Keratinocyte (primary cell): ENCODE results near the gene GPR26. TPM values are rescaled to one million over a fixed set of nuclear protein-coding genes. Genes with fewer than 3 reads are reported as not detected.

Experiments used
- DNase-seq: peaks from one replicate; pipeline ENCODE4 v3.0.0-alpha.2; 2011; ENCODE audit warnings: low read depth, missing footprints, low spot score
- FAIRE-seq: peaks from 2 replicates; lab custom pipeline; 2011; peaks lifted over from hg19 to GRCh38; lab: Jason Lieb, UNC
- H2AFZ ChIP-seq: 2 replicates; pipeline ENCODE4 v1.6.0; 2012; ENCODE audit warnings: low read length, control low read depth, inconsistent platforms; ENCODE audit not compliant: control insufficient read depth
- H3K27ac ChIP-seq: 2 replicates; pipeline ENCODE4 v1.5.1; 2011; ENCODE audit warnings: low read length; ENCODE audit not compliant: control insufficient read depth, insufficient read depth
- H3K27me3 ChIP-seq: 3 replicates; pipeline ENCODE4 v1.6.0; 2011; ENCODE audit warnings: low read length; ENCODE audit not compliant: control insufficient read depth, insufficient read depth; ENCODE audit errors: extremely low read depth
- H3K36me3 ChIP-seq, 2 experiments: 2 replicates in 1 of 2; 3 replicates in 1 of 2; pipeline ENCODE4 v1.5.1; 2011; ENCODE audit warnings: low read length in 2 of 2, mild to moderate bottlenecking in 1 of 2; ENCODE audit not compliant: control insufficient read depth in 2 of 2, insufficient read depth in 2 of 2; ENCODE audit errors: extremely low read depth in 1 of 2
- H3K4me1 ChIP-seq: 3 replicates; pipeline ENCODE4 v1.5.1; 2011; ENCODE audit warnings: low read length; ENCODE audit not compliant: control insufficient read depth, insufficient read depth; ENCODE audit errors: extremely low read depth
- H3K4me2 ChIP-seq: 3 replicates; pipeline ENCODE4 v1.6.0; 2011; ENCODE audit warnings: low read depth, low read length; ENCODE audit not compliant: control insufficient read depth, insufficient read depth; ENCODE audit errors: extremely low read depth
- H3K4me3 ChIP-seq, 3 experiments: fragments of 200-600 bp in 1 of 3; sonication (generic) in 1 of 3; 2 replicates in 2 of 3; 3 replicates in 1 of 3; pipeline ENCODE4 v1.5.1; 2011 to 2016; ENCODE audit warnings: low read length in 3 of 3, mild to moderate bottlenecking in 3 of 3, control low read depth in 2 of 3, inconsistent platforms in 1 of 3, low read depth in 1 of 3, mixed read lengths in 1 of 3, mixed run types in 1 of 3, moderate library complexity in 1 of 3; ENCODE audit not compliant: control insufficient read depth in 2 of 3, insufficient read depth in 2 of 3; ENCODE audit errors: extremely low read depth in 1 of 3
- H3K79me2 ChIP-seq: 2 replicates; pipeline ENCODE4 v1.6.0; 2012; ENCODE audit warnings: low read length; ENCODE audit not compliant: control insufficient read depth, insufficient read depth
- H3K9ac ChIP-seq: 3 replicates; pipeline ENCODE4 v1.6.0; 2011; ENCODE audit warnings: low read length; ENCODE audit not compliant: control insufficient read depth, insufficient read depth; ENCODE audit errors: extremely low read depth
- H3K9me1 ChIP-seq: 3 replicates; pipeline ENCODE4 v1.6.0; 2011; ENCODE audit warnings: low read length; ENCODE audit not compliant: control insufficient read depth, insufficient read depth; ENCODE audit errors: extremely low read depth
- H3K9me3 ChIP-seq: 2 replicates; pipeline ENCODE4 v1.5.1; 2012; ENCODE audit warnings: low read depth, low read length; ENCODE audit not compliant: control insufficient read depth
- H4K20me1 ChIP-seq: 3 replicates; pipeline ENCODE4 v1.6.0; 2011; ENCODE audit warnings: low read length; ENCODE audit not compliant: control insufficient read depth, insufficient read depth; ENCODE audit errors: extremely low read depth
- EZH2 ChIP-seq: IDR thresholded peaks from one replicate; pipeline ENCODE4 v1.6.1; 2012; ENCODE audit warnings: inconsistent platforms, mild to moderate bottlenecking, low read length, moderate library complexity
- dilution Hi-C: fragments of 300-500 bp; cut with MboI; formaldehyde crosslinking; loops from one replicate; pipeline ENCODE4 v1.7.0; 2020; ENCODE audit warnings: low sequenced_read_pairs; ENCODE audit not compliant: extremely low pct_ligation_motif_present
- polyA plus RNA-seq, 5 experiments: library from polyadenylated mRNA; depleted of rRNA in 3 of 5; stranded (reverse) in 3 of 5; stranded (forward) in 1 of 5; unstranded in 1 of 5; fragments of >200 nt; gene quantifications; 1 replicate in 1 of 5; 2 replicates in 3 of 5; 3 replicates in 1 of 5; pipeline versions ENCODE4 v1.2.1 to v1.2.3, GENCODE V29; 2011 to 2012; ENCODE audit warnings: missing spikeins in 2 of 5, low read depth in 1 of 5, low replicate concordance in 1 of 5
- TF ChIP-seq, protein P1 (sequence below), 3 experiments: IDR thresholded peaks in 1 of 3; conservative IDR thresholded peaks in 1 of 3; optimal IDR thresholded peaks in 1 of 3; 2 replicates in 2 of 3; 3 replicates in 1 of 3; pipeline versions ENCODE3 to v1.5.1; 2011; ENCODE audit warnings: low read length in 3 of 3, mild to moderate bottlenecking in 3 of 3, moderate library complexity in 2 of 3, control low read depth in 1 of 3, inconsistent platforms in 1 of 3; ENCODE audit not compliant: insufficient read depth in 2 of 3; ENCODE audit errors: extremely low read depth in 1 of 3

The GPR26 gene
- polyA plus RNA-seq, 1 donor (not counting 4 experiments of a cell fraction or from before 2014, with no cell fraction given): not detected

DNA sequence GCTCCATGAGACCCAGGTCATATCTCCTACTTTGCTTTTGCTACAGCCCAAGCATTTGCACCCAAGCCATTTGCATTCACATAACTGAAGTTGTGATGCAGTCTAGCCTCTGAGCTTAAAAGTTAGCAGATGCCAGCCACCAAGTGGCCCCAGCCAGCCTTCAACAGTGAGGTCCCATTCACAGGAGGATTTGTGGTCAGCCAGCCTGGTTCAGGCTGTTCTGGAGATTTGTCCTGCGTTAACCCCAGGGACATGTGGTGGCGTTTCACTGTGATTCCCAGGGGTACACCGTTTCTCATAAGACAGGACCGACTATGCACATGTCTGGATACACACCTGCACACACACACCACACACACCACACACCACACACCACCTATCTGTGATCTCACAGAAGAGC lies 51.2 kb downstream of the GPR26 start:
- H3K4me1 ChIP-seq: no peaks in the 10 kb centered on the region
- H3K9me3 ChIP-seq: no peaks in the 10 kb centered on the region
- H3K9me1 ChIP-seq: no peaks in the 10 kb centered on the region
- dilution Hi-C loops: no loop called here
- no peak overlapping the region for H3K4me2 ChIP-seq
- H3K9ac ChIP-seq: no peak overlapping the region
- DNase-seq: no peak
- H2AFZ ChIP-seq: no peak overlapping the region
- TF ChIP-seq EZH2: no peak
- TF ChIP-seq, protein P1, sequence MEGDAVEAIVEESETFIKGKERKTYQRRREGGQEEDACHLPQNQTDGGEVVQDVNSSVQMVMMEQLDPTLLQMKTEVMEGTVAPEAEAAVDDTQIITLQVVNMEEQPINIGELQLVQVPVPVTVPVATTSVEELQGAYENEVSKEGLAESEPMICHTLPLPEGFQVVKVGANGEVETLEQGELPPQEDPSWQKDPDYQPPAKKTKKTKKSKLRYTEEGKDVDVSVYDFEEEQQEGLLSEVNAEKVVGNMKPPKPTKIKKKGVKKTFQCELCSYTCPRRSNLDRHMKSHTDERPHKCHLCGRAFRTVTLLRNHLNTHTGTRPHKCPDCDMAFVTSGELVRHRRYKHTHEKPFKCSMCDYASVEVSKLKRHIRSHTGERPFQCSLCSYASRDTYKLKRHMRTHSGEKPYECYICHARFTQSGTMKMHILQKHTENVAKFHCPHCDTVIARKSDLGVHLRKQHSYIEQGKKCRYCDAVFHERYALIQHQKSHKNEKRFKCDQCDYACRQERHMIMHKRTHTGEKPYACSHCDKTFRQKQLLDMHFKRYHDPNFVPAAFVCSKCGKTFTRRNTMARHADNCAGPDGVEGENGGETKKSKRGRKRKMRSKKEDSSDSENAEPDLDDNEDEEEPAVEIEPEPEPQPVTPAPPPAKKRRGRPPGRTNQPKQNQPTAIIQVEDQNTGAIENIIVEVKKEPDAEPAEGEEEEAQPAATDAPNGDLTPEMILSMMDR (optimal IDR thresholded peaks at IDR 0.05 in 1 of 3, IDR thresholded peaks at IDR 0.05 in 1 of 3, conservative IDR thresholded peaks at IDR 0.05 in 1 of 3; ENCODE audit: extremely low read depth in 1 of 3, insufficient read depth in 2 of 3, low read length in 3 of 3): no peak
- H3K27me3 ChIP-seq: no peaks in the 10 kb centered on the region
- H4K20me1 ChIP-seq: no peaks in the 10 kb centered on the region
- H3K4me3 ChIP-seq: no peak overlapping the region
- no peaks in the 10 kb centered on the region for H3K79me2 ChIP-seq
- H3K36me3 ChIP-seq: no peaks in the 10 kb centered on the region
- no peak for FAIRE-seq
- H3K27ac ChIP-seq: no peak overlapping the region

DNA sequence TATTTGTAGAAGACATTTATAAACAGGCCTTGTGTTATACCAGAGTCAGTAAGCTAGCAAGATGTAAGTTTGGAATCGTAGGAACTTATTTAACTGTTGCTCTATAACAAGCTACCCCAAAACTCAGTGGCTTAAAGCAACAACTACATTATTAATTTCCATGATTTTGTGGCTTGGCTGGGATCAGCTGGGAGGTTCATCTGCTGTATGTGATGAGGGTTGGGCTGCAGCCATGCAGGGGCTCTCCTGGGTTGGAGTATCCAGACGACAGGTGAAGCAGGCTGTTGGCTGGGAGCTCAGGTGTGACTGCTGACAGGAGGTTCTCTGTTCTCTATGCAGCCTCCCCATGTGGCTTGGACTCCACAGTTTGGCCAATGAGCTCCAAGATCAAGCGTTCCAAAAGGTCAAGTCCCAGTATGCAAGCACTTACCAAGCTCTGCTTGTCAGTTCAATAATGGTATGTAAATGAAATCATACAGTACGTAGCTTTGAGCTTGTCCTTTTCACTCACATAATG lies 52.4 kb downstream of the GPR26 start:
- Histone ChIP-seq H3K9me1 (no peaks in the 10 kb centered on the region), H3K4me1 (no peaks in the 10 kb centered on the region), H3K27ac (no peak overlapping the region), H3K9ac (no peak overlapping the region), H3K9me3 (no peaks in the 10 kb centered on the region), H4K20me1 (no peaks in the 10 kb centered on the region), H3K36me3 (no peaks in the 10 kb centered on the region), H3K79me2 (no peaks in the 10 kb centered on the region), H2AFZ (no peak overlapping the region), H3K4me2 (no peak overlapping the region), H3K27me3 (no peaks in the 10 kb centered on the region), H3K4me3 (no peak overlapping the region)
- DNase-seq (no peak), FAIRE-seq (no peak)
- dilution Hi-C loops: no loop called here
- TF ChIP-seq, protein P1 (optimal IDR thresholded peaks at IDR 0.05 in 1 of 3, IDR thresholded peaks at IDR 0.05 in 1 of 3, conservative IDR thresholded peaks at IDR 0.05 in 1 of 3; ENCODE audit: extremely low read depth in 1 of 3, insufficient read depth in 2 of 3, low read length in 3 of 3): no peak
- no peak for TF ChIP-seq EZH2
